NCI-H146 treated with DMSO at 0.1 percent for 48 hours (cell line): ENCODE data around the gene VAV3.

Experiments used
- DNase-seq: peaks from one replicate; lab custom pipeline; 2025; ENCODE audit not compliant: unreplicated experiment; lab: John Stamatoyannopoulos, UW

Gene VAV3

DNA sequence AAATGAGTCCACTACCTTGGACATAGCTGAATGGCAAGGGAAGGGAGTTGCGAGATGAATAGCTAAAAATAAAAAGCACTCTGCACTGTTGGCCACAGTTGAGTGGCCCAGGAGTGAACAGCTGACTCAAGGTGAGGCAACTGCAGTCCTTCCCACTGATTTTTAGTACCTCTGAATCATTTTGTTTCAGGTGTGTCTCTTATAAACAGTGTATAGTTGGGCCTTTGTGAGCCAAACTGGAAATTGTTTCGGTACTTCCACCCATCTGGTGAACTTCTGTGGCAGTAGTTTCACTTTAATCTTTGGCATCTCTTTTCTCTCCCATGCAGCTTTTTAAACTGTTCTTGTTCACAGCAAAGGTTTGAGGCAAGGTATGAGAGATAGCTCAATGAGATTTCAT, 122.7 kb downstream of the VAV3 start:
- no peak for DNase-seq

DNA sequence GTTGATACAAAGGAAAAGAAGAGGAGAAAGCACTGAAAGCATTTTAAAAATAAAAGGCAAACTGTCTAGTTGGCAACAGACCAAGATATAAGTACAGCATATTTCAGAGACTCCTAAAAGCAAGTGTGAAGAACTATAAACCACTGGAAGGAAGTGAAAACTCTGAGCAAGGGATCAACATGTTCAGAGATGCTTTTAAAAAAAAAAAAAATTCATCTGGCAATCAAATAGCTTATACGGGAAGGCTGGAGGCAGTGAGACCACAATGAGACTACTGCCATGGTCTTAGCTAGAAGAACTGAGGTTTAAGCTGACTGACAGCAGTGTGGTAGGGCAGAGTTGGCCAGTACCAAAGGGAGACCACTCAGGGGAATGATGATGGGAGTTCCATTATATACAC, 124.3 kb downstream of the VAV3 start:
- DNase-seq: no peak

DNA sequence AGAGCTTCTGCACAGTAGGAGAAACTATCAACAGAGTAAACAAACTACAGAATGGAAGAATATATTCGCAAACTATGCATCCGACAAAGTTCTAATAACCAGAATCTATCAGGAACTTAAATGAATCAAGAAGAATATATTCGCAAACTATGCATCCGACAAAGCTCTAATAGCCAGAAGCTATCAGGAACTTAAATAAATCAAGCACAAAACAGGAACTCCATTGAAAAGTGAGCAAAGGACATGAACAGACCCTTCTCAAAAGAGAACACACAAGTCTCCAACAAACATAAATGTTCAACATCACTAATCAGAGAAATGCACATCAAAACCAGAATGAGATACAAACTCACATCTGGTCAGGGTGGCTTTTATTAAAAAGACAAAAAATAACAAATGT, 126.9 kb downstream of the VAV3 start:
- no peak for DNase-seq

DNA sequence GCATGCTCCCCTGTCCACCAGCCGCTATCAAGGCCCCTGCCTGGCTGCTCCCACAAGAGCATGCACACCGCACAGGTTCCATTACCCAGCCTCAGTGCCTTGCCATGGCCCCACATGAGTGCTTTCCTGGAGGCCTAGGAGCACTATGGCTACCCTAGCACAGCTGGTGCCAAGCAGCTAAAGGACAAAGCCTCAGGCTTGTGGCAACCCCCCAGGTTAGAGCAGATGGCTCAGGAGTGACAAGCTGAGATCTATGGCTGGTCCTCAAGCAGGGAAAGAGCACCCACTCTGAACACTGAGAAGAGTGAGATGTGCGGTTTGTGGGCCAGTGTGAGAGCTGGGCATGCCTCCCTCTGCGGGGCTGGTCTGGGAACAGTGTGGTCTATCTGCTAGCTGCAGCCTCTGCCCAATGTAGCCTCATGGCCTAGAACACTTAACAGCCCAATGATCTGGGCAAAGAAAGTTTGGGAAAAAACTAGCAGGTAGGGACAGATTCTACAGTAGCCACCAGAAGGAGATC, 129.8 kb downstream of the VAV3 start:
- no peak for DNase-seq

DNA sequence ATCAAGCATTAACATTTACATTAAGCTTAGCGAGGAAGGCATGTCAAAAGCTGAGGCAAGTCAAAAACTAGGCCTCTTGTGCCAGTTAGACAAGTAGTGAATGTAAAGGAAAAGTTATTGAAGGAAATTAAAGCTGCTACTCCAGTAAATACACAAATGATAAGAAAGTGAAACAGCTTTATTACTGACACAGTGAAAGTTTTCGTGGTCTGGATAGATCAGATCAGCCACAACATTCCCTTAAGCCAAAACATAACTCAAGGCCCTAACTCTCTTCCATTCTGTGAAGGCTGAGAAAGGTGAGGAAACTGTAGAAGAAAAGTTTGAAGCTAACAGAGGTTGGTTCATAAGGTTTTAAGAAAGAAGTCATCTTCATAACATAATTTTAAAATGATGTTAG, 131.9 kb downstream of the VAV3 start:
- no peak for DNase-seq

DNA sequence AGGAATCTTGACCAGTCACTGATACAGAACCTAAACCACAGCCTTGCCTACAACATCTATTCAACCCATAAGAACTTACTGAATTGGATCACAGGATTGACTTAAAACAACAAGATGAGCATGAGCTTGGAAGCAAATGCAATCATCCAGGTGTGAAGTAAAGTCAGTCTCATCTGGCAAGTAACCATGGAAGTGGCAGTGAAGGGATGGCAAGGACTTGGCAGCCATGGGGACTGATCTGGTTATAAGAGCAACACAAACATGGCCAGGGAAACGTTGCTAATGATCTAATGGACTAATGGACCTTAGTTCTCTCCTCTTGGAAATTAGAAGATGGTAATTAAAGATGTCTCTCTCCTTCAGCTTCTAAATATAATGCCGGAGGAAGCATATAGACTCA, 133.1 kb downstream of the VAV3 start:
- DNase-seq: no peak

DNA sequence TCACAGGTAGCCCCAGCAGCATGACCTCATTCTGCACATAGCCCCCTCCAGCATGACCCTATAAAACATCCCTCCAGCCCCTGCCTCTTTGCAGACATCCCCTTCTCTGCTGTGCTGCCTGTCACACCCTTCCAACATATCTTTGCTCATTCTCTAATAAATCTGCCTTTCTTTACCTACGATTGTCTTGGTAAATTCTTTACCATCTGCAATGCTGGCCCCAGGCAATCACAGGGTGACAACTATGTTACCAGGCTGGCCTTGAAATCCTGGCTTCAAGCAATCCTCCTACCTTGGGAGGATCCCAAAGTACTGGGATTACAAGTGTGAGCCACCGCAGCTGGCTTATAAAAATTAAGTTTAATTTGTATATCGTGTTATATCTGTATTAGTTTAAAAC, 134.5 kb downstream of the VAV3 start:
- no peak for DNase-seq

DNA sequence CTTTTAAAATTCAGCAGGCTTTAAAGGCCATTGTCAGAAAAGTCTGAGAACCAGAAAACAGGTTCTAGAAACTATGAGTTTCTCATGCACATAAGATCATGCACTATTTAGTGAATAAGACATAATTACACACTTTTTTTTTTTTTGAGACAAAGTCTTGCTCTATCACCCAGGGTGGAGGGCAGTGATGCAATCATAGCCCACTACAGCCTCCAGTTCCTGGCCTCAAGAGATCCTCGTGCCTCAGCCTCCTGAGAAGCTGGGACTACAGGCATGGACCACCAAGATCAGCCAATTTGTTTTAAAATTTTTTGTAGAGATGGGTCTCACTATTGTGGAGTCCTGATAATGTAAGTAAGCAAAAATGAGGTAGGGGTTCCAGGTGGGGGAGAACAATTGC, 134.9 kb downstream of the VAV3 start:
- no peak for DNase-seq

DNA sequence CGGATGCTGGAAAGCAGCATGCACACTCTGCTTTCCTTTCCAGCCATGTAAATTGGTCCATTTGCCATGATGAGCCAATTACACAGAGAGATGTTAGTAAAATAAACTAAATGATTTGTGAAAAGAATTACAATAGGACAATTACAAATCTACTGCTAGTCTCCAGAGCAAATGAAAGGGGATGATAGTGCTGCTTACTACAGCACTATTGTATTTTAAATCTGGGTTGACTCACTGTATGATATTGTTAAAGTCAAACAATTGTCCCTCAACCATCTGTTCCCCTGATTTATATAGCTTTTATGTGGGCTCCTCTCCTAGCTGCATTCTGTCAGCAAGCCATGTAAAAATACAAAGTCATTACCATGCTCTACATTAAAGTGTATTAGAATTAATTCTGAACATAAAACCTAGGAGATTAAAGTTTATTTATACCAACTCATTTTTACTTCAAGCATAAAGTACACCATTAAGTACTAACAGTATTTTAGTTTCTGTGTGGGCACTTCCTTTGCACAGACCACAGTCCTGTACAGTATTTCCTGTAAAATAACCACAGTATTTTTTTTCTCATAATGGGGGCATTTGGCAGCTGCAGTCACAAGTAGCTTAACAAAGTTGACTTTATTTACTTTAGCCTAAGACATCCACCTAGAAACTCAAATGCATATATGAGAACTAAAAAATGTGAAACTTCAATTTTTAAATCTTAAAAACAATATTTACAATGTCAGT, 135.8 kb downstream of the VAV3 start:
- no peak for DNase-seq

DNA sequence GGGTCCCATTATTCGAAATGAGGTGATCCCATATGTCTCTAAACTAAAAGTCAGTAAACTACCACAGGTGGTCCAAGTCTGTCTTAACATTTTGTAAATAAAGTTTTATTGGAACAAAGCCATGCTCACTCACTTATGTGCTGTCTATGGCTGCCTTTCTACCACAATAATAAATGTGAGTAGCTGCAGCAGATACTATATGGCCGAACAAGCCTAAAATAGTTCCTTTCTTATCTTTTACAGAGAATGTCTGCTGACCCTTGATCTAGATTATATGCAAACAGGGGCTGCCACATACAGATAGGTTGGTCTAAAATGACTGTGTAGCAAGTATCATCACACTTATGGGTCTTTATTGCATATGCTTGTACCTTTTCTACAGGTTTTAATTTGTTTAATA, 140.0 kb downstream of the VAV3 start:
- DNase-seq: no peak

DNA sequence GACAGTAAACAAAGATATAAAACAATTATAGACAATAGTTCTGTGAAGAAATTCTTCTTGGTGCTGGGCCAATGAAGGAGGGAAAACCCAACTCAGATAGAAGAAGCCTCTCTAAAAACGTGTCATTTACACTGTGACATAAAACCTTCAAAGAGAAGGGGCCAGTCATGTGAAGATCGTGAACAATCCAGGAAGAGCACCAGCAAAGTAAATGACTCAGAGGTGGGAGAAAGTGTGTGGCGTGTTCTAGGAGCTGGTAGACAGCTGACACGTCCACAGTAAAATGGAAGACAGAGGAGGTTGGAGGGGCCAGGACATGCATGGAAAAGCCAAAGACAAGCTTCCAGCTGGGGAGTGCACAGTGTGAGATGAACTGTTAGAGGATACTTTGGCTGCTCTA, 143.6 kb downstream of the VAV3 start:
- DNase-seq: no peak

DNA sequence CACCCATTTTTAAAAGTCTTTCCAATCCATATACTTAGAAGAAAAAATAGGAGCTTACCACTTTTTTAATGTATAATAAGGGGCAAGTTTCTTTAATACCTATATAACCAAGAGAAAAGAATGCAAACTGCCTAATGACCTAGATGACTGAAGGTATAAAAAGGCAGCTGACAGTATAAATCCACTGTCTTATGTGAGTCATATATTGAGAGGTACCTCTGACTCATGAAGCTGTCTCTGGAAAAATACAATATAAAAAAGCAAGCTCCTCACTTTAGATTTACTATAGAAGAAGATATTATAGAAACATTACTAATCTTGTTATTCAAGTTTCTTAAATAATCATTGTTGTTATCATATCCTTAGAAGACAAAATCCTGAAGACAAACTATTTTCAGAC, 144.2 kb downstream of the VAV3 start:
- no peak for DNase-seq

DNA sequence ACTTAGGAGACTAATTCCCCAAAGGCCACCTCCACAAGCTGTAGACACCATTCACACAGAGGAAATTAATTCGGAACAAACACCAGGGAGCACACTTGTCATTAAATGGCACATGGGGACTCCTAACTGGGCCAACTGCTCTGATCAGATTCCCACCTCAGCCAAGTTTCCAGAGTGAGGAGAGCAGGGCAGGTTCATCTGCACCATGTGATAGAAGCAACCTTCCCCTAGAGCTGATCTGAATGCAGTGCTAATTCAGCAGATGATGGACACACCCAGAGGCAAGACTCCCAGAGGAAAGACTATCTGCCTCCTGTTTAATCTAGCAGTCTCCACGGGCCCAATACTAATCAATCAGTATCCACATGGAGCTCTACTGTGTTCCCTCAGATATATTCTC, 147.0 kb downstream of the VAV3 start:
- no peak for DNase-seq

DNA sequence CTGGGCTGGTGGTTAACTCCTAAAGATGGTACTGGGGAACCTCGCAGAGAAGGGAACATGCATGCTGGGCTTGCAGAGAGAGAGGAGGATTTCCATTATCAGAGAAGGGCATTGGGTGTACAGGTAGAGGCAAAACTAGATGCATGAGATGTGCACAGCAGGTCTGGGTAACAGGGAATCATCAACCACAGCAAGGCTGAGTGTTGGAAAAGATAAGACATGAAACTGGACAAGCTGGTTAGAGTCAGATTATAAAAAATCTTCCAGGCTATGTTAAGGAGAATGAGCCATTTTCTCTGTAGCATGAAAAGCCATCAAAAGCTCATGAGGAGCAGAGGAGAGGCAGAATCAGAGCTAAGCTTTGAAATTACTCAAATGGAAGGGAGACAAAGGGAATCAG, 147.8 kb downstream of the VAV3 start:
- DNase-seq: no peak

DNA sequence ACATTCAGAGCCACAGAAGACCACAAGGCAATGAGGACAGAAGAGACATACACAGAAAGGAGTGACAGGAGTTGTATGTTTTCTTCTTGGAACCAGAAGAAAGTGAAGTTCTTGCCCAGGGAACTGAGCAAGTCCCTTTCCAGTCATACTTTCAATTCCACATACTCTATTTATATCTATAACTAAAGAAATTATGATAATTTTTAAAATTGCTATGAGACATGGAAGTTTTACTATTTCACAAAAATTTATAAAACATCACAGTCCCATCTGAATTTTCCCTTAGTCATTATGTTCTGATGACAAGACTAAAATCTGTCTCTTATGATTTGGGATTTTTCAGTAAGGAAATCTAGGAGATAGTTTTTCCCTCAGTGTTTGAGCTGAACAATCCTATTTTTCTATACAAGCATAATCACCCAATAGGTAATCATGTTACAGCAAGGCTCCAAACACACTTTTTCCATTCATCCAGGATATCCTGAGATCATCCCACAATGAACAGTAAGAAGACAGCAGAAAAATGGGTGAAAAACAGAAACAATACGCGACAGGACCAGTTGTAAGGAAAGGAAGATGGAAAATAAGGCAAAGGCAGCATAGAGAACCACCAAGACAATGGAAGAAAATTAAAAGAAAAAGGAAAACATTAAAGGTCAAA, 154.6 kb downstream of the VAV3 start:
- DNase-seq: no peak

DNA sequence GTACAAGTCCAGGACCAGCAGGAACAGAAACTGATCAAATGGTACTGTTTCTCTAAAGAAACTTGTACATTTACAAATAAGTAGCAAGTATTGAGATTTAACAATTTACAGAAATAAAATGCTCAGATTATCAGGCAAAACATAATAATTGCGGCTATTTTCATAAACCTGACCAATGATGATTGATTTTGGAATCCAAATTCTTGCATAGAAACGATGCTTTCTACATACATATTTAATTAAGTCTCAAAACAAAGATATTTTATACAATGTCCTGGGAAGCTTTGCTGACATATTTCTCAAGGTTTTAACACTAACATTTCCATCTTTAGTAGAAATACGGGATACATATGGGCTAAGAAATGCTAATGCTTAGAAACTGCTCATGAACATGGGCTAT, 157.1 kb downstream of the VAV3 start:
- no peak for DNase-seq

DNA sequence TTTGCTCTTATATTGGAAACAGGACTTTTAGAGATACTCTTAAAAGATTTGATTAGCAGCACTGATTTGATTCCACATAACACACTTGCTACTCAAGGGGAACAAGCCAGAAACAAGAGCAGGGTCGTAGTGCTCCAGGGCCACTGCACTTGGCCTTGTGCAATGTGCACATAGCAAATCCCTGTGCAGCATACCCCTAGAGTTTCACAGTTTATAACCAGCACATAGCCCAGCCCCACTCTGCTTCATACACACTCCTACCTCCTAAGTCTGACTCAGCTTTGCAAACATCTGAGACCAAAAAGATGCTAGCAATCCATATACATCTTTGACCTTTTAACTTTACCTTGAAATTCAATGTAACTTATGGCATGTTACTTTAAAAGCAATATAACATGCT, 157.6 kb downstream of the VAV3 start:
- DNase-seq: no peak

DNA sequence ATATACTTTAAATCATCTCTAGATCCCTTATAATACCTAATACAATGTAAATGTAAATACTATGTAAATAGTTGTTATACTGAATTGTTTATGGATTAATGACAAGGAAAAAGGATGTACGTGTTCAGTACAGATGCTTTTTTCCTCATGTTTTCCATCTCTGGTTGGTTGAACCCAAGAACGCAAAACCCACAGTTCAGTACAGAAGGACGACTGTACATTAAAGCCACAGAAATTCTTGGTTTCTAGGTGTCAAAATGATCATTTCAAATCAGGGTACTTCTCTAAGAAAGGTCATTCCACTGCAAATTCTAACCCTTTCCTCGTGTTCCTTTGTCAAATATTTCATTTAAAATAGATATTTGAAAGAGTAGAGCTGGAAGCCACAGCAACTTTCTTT, 158.1 kb downstream of the VAV3 start:
- no peak for DNase-seq

DNA sequence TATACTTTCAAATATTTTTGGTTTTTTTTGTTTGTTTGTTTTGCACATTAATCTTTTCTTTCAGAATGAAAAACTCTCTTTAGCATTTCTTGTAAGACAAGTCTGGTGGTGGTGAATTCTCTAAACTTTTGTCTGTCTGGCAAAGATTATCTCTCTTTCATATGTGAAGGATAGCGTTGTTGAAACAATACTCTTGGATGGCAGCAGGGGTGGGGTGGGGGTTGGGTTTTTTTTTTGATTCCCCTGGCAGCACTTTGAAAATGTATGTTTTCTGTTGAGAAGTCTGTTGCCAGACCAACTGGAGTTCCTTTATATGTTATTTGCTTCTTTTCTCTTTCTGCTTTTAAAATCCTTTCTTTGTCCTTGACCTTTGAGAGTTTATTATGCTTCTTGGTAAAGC, 160.2 kb downstream of the VAV3 start:
- DNase-seq: no peak

DNA sequence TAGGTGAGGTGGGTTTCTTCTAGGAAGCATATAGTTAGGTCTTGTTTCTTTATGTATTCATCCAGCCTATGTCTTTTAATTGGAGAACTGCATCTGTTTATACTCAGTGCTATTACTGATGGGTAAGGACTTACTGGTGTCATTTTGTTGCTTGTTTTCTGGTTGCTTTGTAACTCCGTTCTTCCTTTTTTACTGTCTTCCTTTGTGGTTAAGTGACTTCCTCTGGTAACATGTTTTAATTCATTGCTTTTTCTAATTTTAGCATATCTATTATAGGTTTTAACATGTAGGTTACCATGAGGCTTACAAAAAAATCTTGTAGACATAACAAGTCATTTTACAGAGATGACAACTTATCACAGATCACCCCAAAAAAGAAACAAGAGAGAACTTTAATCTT, 160.8 kb downstream of the VAV3 start:
- no peak for DNase-seq

DNA sequence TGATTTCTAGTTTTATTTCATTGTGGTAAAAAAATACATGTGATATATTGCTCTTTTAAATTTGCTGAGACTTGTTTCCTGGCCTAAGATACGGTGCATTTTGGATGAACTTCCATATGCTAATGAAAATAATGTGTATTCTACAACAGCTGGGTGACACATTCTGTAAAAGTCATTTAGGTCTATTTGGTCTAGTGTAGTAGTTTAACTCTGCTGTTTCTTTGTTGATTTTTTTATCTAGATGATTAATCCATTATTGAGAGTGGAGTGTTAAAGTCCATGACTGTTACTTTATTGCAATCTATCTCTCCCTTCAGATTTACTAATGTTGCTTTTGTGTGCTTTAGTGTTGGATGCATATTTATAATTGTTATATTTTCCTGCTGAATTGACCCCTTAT, 161.4 kb downstream of the VAV3 start:
- no peak for DNase-seq

DNA sequence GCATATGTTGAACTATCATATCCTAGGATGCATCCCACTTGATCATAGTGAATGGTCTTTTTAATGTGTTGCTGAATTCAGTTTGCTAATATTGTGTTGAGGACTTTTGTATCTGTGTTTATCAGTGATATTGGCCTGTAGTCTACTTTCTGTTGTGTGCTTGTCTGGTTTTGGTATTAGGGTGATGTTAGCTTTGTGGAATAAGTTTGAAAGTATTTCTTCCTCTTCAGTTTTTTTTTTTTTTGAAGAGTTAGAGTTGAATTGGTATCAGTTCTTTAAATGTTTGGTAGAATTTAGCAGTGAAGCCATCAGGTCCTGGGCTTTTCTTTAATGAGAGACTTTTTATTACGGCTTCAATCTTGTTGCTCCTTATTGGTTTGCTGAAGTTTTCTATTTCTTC, 162.3 kb downstream of the VAV3 start:
- no peak for DNase-seq

DNA sequence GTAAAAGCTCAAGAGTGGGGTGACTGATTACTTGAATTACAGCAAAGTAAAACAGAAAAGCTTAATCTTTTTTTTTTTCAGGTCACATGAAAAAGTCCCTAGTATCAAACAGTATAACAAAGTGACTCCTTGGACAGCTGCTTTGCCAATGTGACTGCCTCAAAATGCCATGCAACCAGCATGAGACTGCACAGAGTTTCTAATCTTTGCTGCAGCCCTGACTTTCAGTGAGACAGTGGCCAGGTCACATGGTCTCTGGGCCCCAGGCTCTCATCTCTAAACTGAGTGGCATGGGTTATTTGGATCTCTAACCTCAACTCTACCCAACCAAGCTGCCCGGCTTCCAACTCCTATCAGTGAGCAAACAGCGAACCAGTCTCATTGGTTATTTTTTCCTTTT, 169.0 kb downstream of the VAV3 start:
- DNase-seq: no peak
